ENCODE measurements around the gene CD47. TPM values are rescaled to one million over a fixed set of nuclear protein-coding genes. Genes with fewer than 3 reads are reported as not detected.

CD47 gene
- total and polyA plus RNA-seq, 12 donors: 17.9 to 76.3 (median 47.6) TPM

GRCh38 chr3:108060331-108060730 is 30.5 kb downstream of the CD47 start:
- H3K27ac ChIP-seq: no peak overlapping the region
- no peak for ATAC-seq
- H3K27me3 ChIP-seq: no peaks in the 10 kb centered on the region
- intact Hi-C loops (cut with DNase I): loop anchor here in 1 of 10 donors (5.0 kb wide), 1 partner anchor 48 kb away; no protein-coding TSS in a partner anchor
- H3K36me3 ChIP-seq: peaks cover 0 to 74% (median 22%) of the 10 kb centered on the region in 9 donors
- H3K4me3 ChIP-seq: no peak overlapping the region
- H3K4me1 ChIP-seq: peaks cover 0 to 30% (median 4%) of the 10 kb centered on the region in 9 donors
- DNase-seq: no peak
- WGBS, 2 donors: 87 to 90% methylated on average over 3 of the region's 3 CpGs
- H3K9me3 ChIP-seq: no peaks in the 10 kb centered on the region
- no peak for TF ChIP-seq CTCF (IDR thresholded peaks at IDR 0.05)

- Histone ChIP-seq H3K36me3 (peaks cover 0 to 97% (median 22%) of the 10 kb centered on the region in 9 donors), H3K4me3 (no peak overlapping the region), H3K9me3 (no peaks in the 10 kb centered on the region), H3K27me3 (no peaks in the 10 kb centered on the region), H3K4me1 (peaks cover 0 to 12% (median 0%) of the 10 kb centered on the region in 9 donors), H3K27ac (no peak overlapping the region)
- intact Hi-C loops (cut with DNase I): no loop called here
- TF ChIP-seq CTCF (IDR thresholded peaks at IDR 0.05): no peak
- DNase-seq (no peak), ATAC-seq (no peak)
- WGBS, 2 donors: 80 to 90% methylated on average over 3 of the region's 3 CpGs
Measured at GRCh38 chr3:108055931-108056330, 34.9 kb downstream of the CD47 start.

- 93% methylated on average over 2 of the region's 2 CpGs for WGBS, 2 donors
- no peak overlapping the region for H3K27ac ChIP-seq
- H3K4me1 ChIP-seq: peaks cover 0 to 12% (median 0%) of the 10 kb centered on the region in 9 donors
- peaks cover 0 to 97% (median 16%) of the 10 kb centered on the region in 9 donors for H3K36me3 ChIP-seq
- H3K4me3 ChIP-seq: no peak overlapping the region
- ATAC-seq: no peak
- no peak for DNase-seq
- H3K9me3 ChIP-seq: no peaks in the 10 kb centered on the region
- no peaks in the 10 kb centered on the region for H3K27me3 ChIP-seq
- intact Hi-C loops (cut with DNase I): no loop called here
- no peak for TF ChIP-seq CTCF (IDR thresholded peaks at IDR 0.05)
Measured at GRCh38 chr3:108054935-108055334, 35.9 kb downstream of the CD47 start.

GRCh38 chr3:108053483-108053882 is 37.3 kb downstream of the CD47 start:
- peaks cover 0 to 97% (median 15%) of the 10 kb centered on the region in 9 donors for H3K36me3 ChIP-seq
- 87 to 97% methylated on average over 2 of the region's 2 CpGs for WGBS, 2 donors
- H3K9me3 ChIP-seq: no peaks in the 10 kb centered on the region
- intact Hi-C loops (cut with DNase I): no loop called here
- H3K27ac ChIP-seq: no peak overlapping the region
- H3K27me3 ChIP-seq: no peaks in the 10 kb centered on the region
- no peak for TF ChIP-seq CTCF (IDR thresholded peaks at IDR 0.05)
- DNase-seq: no peak
- no peak overlapping the region for H3K4me3 ChIP-seq
- peaks cover 0 to 12% (median 0%) of the 10 kb centered on the region in 9 donors for H3K4me1 ChIP-seq
- peak in 1 of 8 donors; percentile 35 for ATAC-seq
